NCI-H2196 treated with DMSO at 0.1 percent for 48 hours (cell line): Measurements from ENCODE around the gene ST6GALNAC4.
"Not testable (repeated sequence)": the region's sequence is repeated elsewhere in the genome, so short reads cannot be mapped to it uniquely, and the experiment has no call there.

ENCODE experiments used
- DNase-seq: peaks from one replicate; lab custom pipeline; 2025; ENCODE audit not compliant: unreplicated experiment; lab: John Stamatoyannopoulos, UW

The ST6GALNAC4 gene

DNA sequence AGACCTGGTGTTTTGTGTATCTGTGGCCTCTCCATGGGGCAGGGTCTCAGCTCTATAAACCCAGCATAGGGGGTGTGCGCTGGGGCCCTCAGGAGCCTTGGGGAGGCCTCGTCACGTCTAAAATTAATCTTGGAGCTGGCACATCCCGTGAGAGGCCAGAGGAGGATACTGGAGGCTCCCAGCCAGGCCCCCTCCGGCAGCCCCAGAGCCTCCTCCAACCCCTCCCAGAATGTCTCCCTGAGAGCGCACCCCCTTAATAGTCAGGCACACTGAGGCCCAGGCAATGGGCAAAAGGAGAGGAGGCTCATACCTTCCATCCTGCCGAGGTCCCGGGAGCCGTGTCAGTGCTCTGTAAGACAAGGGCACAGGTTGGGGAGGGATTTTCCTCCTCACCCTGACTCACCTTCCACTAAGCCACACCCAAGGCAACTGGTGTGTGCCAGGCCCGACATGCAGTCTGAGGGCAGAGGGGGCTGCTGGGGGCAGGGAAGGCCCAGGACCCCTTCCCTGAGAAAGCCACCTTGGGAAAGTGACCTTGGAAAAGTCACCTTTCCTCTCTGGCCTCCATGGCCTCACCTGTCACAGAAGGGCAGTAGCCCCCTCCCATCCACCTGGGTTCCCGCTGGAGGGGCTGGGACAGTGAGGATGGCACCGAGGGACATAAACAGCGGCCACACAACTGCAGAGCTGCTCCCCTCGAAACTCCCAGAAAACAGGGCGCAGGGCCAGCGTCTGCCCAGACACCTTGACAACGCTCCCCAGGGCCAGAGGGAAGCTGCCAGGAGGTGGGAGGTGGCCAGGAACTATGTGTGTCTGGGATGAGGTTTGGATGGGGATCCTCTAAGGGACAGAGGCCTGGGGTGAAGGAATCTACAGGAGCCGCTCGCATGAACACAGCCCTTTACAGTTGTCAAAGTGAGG, 42.3 kb downstream of the ST6GALNAC4 start:
- no peak for DNase-seq

DNA sequence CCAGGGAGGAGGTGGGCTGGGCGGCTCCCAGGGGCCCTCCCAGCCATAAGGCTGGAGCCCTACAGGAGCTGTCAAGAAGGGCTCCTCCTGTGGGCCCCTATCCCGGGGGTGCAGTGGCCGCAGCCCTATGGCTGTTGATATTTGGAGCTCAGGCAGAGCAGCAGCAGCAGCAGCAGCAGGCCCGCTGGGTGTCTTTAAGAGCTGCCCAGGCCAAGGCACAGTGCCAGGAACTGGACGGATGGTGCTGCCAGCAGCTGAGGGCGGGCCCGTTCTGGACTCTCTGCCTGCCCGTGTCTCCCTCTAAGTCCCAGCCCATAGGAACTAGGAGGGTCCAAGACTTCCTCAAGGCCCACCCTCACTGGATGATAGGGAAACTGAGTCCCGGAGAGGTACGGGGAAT, 43.0 kb downstream of the ST6GALNAC4 start:
- DNase-seq, result peak; percentile 49

DNA sequence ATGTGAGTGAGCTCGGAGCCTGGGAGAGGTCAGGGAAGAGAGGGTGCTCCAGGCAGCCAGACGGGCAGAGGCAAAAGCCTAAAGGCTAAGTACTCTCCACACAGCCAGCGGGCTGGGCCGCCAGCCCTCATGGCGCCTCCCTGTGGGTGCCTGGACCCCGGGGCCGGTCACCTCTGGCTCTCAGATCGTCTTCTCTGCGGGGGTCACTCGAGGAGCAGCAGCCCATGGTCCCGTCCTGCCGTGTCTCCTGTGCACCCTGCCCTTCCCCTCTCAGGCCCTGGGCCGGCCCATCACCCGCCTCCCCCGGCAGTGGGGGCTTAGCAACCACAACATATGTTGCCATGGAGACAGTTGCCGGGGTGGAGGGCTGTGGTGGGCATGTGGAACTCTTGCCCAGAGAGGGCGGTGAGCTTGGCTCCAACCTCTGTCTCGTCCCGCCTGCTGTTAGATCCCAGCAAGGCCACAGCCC, 43.6 kb downstream of the ST6GALNAC4 start:
- no peak for DNase-seq

DNA sequence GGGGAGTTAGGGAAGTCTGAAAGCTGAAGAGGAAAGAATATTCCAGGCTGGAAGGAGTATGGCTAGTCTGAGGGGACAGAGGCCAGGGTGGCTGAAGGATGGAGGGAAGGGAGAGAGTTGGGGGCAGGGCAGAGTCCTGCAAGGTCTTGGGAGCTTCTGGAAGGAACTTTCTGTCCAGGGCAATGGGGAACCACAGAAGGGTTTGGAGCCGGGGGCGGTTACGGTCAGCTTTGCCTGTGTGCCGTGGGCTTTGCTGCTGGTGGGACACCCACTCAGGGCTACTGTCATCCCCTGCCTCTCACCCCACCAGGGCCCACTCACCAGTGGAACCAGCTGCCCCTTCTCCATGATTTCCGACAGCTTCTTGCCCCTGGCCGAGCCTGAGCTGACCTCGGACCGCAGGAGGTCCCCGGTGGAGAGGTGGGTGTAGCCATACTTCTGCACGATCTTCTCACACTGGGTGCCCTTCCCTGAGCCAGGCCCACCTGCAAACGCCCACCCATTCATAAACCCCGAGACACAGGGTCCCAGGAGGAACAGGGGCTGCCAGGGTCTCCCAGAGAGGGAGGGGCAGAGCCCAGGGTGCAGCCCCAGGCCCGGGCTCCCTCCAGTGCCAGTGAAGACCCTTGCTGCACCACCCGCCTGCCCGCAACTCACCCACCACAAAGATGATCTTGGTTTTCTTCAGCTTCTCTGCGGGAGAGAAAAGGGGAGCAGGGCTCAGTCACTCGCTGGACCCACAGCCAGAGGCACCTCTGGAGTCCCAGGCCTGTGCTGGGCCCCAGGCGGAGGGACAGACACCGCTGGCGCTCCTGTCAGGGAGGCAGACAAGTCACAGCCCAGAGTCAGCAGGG, 44.2 kb downstream of the ST6GALNAC4 start:
- no peak for DNase-seq

DNA sequence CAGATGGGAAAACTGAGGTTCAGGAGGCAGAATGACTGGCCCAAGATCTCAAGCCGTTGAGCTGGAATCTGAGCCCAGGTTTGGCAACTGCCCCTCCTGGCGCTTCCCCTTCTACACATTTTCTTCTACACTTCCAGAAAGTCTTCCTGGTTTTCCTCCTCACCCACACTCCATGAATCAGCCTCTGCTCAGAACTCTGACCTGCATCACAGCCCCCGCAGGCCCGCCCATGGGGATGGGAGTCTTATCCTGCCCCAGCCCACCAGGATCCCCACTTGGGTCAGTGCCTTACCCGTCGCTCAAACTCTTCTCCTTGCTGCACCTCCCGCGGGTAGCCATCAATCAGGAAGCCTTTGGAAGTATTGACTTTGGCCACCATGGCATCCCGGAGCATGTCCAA, 45.3 kb downstream of the ST6GALNAC4 start:
- no peak for DNase-seq

DNA sequence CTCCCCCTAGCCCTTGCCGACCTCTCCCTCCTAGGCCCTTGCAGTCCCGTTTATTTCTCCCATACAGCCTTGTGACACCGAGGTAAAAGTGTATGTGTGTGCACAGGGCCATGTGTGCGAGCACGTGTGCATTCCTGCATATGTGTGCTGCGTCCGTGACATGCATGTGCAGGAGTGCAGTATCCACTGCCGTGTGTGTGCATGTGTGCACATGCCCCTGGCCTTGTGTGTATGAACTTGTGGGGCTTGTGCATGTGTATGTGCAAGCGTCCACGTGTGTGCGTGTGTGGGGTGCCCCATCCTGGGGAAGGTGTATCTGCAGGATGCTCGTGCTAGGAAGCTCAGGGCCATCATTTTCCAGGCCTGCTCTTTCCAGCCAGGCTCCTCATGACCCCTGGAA, 46.0 kb downstream of the ST6GALNAC4 start:
- DNase-seq, result no peak

DNA sequence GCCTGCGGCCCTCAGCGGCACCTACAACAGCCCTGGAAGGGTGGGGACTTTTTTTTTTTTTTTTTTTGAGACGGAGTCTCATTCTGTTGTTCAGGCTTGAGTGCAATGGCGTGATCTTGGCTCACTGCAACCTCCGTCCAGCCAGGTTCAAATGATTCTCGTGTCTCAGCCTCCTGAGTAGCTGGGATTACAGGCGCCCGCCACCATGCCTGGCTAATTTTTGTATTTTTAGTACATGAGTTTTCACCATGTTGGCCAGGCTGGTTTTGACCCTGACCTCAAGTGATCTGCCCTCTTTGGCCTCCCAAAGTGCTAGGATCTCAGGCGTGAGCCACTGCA, 46.7 kb downstream of the ST6GALNAC4 start:
- DNase-seq, result not testable (repeated sequence)

DNA sequence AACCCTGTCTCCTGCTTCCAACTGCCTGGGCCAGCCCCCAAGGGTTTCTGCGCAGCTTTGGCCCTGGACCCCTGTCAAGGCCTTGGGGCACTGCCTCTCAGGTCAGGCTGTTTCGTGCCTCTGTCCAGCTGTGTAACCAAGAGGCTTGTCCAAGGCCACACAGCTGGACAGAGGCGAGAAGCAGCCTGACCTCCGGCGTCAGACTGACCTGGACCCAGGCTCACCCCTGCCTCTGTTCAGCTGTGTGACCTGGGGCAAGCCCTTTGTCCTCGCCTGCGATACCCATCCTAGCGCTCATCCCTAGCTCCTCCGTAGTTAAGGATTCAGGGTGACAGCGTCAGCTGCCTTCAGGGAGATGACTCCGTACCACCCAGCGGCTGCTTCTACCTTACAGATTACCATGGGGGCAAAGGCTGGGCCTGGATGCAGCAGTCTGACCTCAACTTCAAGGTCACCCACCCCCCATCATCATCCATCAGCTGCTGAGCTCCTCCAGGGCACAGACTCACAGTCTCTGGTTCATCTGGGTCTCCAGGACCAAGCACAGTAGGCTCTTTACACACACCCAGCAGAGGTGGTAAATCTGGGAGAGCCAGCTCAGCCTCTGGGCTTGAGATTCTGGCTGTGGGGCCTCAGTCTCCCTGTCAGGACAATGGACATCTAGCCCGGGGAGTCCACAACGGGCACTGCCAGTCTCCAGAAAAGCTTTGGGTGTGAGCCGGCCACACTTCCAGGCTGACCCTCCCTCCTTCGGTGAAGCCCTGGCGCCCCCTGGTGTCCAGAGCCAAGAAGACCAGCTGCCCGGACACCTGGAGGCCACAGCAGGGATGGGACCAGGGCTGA, 47.3 kb downstream of the ST6GALNAC4 start:
- DNase-seq, result peak; percentile 72

DNA sequence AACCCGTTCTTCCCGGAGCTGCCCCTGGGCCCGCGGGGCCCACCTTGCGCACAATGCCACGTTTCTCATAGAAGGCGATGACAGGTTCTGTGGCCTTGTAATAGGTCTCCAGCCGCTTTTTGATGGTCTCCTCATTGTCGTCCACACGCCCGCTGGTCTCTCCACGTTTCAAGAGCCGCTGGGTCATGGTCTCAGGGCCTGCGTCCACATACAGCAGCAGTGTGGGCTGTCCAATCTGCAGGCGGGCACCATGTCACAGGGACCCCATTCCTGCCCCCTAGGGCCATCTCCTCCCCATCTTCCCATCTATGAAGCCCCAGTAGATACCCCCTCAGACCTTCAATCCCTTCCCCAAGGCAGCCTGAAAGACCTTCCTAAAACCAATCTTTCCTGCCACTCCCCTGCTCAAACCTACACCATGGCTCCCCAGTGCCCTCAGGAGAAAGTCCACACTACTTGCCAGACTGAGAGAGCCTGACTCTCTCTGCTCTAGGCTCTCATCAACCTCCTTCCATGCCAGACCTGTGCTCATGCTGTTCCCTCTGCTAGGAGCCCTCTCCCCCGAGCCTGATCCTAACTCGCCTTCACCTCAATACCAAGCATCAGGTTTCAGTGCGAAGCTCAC, 48.5 kb downstream of the ST6GALNAC4 start:
- DNase-seq, result no peak

DNA sequence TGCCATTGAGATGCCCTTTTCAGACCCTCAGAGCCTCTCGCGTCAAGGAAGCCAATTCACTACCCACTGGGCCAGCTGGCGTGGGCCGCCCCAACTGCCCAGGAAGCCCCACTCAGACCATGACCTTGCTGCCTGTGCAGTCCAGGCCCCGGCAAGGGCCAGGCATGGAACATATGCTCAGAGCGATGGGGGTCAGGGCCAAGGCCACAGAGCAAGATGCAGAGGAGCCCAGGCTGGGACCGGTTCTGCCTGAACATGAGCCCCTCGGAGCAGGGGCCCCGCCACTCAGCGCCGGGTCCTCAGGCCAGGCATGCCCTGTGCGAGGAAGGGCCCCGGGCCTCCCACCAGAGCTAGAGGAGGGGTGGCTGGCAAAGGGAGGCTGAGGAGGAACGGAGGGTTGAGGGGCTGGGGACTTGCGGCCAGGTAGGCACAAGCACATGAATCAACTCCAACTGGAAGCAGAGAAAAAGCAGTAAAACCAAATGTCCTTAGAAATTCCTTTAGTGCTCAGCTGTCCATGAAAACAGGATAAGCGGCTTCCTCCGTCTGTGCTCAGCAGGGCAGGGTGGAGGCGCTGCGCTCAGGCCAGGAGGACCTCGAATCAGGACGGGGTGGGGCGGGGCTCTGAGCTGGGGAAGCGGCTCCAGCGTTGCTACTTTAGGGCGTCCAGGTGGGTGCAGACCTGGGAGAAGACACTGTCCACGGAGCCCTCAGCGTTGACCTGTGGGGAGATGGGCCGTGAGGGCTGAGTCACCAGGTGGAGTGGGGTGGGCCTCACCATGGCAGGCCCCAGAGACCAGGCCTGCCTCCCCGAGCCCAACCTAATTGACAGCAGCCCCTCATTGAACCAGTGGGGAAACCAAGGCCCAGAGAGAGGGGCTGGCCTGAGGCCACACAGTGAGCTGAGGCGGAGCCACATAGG, 49.2 kb downstream of the ST6GALNAC4 start:
- DNase-seq, result no peak

DNA sequence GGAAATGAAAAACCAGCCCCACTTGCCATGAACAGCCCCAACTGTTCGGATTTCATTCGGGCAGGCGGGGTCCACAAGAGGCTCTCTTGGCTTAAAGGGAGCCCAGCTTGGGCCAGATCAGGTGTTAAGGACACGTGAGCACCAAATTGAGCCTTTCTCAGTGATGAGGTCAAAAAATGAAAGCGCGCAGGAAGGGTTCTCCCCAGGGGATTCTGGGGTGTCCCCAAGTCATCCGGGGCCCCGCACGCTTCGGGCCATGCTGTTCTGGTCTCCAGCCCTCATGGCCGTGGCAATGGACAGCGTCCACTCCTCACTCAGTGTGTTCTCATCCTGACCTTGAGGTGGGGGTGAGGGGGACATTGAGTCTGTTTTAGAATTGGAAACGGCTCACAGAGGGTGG, 50.3 kb downstream of the ST6GALNAC4 start:
- DNase-seq, result no peak

DNA sequence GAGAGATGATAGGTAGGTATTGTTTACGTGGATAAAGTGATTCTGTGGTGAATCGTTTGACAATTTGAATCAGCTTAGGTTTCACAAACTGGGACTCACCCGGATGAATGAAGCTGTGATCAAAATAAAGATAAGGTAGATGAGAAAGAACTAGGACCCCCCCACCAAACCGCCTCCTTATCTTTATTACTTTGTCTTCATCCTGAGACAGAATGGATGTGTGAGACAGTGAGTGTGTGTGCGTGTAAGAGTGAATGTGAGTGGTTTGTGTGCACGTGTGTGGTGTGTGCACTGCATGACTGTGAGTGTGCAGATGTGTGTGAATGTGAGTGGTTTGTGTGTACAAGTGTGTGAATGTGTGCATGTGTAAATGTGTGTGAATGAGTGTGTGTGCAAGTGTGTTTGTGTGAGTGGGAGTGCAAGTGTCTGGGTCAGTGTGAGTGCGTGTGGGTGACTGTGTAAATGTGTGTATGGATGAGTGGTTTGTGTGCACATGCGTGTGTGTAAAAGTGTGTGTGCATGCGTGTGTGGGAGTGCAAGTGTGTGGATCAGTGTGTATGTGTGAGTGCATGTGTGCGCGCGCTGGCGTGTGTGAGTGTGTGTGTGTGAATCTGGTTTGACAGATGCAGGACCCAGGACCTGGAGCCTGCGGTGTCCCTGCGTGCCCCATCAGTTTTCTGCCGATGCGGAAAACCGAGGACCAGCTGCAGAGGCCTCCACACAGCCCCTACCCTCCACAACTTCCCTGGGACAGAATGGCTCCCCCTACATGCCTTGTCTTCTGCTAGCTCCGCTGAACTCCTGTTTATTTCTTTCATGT, 51.0 kb downstream of the ST6GALNAC4 start:
- no peak for DNase-seq

DNA sequence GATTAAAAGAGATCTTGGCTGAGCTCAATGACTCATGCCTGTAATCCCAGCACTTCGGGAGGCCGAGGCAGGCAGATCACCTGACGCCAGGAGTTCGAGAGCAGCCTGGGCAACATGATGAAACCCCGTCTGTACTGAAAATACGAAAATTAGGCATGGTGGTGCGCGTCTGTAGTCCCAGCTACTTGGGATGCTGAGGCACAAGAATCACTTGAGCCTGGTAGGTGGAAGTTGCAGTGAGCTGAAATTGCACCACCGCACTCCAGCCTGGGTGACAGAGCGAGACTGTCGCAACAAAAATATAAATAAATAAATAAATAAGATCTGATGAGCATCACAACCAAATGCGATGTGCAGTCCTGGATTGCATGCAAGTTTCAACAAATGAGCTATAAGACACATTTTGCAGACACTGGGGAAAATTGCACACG, 53.6 kb downstream of the ST6GALNAC4 start:
- no peak for DNase-seq

DNA sequence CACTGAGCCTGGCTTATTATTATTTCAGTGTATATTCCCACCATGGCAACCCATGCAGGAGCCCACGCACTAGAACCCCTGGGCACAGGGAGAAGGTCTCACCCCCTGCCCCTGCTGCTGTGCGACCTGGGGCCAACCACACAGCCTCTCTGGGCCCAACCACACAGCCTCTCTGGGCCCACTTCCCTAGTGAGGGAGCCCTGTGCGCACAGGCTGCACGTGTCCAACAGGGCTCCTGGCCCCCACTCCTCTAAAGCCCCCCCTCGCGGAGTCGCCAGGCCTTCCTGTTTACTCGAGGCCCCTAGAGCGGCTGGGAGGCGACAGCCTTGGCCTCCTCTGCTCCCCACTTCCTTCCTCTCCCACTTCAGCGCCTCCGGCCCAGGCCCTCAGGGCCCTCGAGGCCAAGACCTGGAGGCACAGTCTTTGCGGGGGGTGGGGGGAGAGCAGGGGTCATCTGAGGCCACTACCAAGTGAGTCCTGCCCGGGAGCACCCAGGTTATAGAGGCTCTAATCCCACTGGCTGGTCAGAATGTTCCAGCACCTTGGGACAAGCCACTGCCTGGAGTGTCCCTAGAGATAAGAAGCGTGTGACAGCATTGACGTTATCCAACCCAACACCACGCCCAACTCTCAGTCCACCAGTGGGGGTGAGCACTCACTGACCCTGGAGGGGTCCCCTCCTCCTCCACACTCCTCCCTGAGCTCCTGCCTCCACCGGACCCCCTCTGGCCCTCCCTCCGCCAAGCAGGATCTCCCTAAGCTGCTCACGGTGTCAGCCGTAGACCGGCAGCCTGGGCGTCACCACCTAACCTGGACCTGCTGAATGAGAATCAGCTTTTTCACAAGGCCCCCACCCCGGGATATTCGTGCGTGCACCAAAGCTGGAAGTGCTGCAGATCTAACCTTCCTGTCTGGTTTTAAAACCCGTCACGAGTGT, 54.5 kb downstream of the ST6GALNAC4 start:
- no peak for DNase-seq

DNA sequence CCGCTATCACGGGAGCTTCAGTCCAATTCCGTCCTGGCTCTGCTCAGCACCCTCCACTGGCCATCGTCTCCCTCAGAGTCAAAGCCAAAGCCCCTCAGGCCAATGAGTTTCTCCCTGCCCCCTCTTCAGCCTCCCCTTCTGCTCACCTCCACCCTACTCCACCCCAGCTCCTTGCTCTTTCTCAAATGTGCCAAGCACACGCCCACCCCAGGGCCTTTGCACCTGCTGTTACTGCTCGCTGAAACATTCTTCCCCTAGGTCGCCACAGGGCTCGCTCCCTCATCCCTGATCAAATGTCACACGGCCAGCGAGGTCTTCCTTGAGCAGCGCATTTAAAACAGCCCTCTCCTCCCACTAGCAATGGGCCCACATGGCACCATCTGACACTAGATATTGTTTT, 56.1 kb downstream of the ST6GALNAC4 start:
- no peak for DNase-seq

DNA sequence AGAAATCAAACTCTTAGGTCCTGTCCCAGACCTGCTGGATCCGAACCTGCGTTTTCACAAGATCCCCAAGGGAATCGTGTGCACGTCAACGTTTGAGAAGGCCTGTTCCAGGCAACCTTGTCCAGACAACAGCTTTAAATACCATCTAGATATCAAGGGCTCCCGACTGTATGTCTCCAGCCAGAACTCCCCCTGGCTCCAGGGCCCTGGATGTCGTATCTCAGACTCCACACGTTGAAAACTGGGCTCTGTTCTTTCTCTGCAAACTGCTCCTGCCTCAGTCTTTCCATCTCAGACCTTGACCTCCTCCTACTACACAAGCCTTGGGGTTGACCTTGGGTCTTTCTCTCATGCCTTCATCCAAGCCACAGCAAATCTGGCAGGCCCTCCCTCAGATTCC, 56.6 kb downstream of the ST6GALNAC4 start:
- no peak for DNase-seq

DNA sequence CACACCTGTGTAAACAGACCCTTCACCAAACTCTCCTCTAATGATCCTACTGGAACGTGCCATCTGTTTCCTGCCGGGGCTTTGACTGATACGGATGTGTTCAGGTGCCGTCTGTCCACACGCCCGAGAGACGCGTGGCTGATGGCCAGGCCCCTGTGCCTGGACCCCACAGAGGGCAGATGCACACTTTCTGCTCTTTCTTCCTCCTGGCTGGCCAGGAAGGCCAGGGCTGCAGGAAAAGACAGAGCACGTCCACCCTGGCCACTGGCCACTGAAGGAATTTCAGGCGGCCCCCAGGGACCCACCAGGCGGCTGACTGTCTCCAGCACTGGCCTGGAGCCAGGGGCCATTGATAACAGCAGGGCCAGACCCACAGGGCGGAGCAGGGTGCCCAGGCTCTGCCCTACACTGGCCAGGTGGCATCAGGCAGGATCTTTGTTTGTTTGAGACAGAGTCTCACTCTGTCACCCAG, 58.8 kb downstream of the ST6GALNAC4 start:
- no peak for DNase-seq
